GM18870 (cell line): ENCODE results near the gene TEKT2.

Experiments used
- ATAC-seq: cut with Tn5 transposase; IDR thresholded peaks from one replicate; pipeline ENCODE4 v1.9.1; 2021; ENCODE audit warnings: moderate library complexity; ENCODE audit not compliant: unreplicated experiment

The TEKT2 gene

GRCh38 chr1:36126797-36127500 is 43.1 kb downstream of the TEKT2 start:
- no peak for ATAC-seq

DNA sequence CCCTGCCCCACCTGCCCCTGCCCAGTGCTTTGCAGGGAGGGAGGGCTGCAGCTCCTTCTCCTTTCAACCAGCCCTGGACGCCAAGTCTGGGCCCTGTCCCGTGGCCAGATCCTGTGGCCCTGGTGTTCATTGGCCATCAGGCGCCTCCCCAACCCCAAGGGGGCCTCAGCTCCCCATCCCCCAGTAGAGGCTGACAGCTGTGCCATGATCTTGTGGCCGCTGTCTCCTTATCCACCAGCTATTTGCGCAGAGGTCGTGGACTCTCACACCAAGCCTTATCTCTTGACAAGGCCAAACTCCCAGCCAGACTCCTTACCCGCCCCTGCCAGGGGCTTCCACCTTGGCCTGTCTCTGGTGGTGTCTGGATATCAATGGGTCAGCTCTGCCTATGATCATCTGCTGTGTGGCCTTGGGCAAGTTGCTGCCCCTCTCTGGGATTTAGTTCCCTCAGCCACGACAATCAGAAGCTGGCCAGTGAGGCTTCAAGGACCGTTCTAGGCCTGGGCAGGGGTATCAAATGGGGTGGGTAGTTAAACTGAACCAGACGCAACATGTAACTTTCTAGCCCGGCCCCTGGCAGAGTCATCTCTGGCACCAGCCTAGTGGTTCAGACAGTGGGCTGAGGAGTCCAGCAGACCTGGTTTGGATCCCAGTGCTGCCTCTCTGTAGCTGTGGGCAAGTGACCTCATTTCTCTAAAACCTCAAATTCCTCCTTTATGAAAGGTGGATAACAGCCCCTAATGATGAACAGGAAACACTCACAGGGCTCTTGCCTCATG is 44.4 kb downstream of the TEKT2 start:
- ATAC-seq, result no peak

DNA sequence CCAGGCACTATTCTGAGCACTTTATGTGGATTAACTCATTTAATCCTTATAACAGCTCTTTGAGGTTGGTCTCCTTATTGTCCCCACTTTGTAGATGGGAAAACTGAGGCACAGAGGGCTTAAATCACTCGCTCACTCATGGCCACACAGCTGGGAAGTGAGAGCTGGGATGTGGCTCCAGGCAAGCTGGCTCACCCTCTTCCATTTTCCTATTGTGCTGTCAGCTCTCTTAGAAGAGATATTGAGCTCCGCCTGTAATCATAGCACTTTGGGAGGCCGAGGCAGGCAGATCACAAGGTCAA is 45.0 kb downstream of the TEKT2 start:
- ATAC-seq, result no peak

DNA sequence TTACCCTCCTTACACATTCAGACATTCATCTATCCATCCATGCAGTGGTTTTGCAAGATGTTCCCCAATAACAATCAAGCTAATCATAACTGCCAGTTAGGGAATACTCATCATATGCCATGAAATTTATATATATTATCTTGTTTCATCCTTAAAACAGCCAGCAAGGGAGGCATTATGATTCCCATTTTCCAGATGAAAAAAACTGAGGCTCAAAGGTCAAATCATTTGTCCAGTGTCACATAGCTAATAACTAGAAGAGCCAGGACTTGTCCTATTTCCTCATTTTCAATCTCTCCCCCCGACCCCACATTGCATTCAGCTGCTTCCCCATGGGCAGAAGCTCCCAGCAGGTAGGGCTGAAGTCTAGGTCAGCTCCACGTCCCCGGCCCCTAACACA is 48.1 kb downstream of the TEKT2 start:
- no peak for ATAC-seq

DNA sequence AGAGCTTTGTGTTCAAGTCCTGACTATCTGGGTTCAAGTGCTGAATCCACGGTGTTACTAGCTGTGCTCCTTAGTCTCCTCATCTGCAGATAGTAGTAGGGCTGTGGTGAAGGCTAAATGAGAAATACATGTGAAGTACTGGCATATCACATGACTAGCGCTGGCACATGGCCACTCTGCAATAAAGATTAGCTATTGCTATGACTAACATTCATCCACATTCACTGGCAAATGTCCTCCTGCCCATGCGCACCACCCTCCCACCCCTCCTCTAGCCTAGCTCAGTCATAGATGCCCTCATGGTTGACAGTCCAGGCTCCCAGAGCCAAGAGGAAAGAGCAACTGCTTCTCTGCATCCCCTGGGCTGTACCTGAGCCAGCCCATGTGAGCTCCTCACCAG is 49.6 kb downstream of the TEKT2 start:
- no peak for ATAC-seq

- no peak for ATAC-seq
Measured at GRCh38 chr1:36134031-36134430, 50.1 kb downstream of the TEKT2 start.

DNA sequence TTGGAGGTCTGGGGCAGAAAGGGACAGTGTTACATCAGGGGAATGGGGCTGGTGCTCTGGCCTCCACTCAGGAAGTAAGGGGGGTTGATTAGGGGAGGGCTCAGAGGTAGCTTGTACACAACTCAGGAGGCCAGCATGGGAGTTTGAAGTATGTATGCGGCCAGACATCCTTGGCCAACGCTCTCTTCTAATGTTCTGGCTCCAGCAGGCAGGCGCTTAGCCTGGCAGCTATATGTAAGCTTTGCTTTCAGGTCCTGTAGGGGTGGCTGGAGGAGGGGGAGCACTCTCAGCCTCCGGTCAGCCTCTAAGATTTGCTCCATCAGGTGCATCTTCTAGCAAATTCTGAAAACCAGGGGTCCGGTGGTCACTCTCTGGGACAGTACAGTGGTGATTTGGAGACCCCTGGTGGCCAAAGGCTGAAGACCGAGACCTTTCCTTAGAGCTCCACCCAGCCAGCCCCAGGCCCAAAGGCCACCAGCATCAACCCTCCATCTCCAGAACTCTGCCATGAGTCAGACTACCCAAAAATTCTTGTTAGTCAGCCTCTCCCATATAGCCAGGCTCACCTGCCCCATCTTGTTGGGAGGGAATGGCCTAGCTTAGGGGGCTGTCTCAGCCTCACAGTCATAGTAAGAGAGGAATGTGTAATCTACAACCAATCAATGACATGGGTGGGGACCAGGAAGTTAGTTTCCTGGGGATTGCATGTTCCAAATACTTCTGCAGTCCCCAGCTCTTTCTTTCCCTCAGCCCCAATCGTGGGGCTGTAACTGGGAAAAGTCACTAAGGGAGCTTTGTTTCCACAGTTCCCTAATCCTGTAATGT is 50.8 kb downstream of the TEKT2 start:
- ATAC-seq, result no peak

DNA sequence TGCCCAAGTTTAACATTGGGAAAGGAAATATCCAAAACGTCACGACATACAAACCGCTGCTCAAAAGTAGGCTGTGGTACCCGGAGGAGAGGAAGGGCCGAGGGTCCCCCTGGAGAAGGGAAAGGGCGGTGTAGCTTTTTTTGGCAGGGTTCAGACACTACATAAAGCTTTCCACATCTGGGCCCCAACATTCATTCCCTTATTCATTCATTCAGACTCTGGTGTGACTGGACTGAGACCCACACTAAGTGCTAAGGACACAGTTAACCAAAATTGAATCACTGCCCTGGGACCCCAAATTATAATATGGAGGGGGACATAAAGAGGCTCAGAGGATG is 51.4 kb downstream of the TEKT2 start:
- no peak for ATAC-seq

GRCh38 chr1:36135796-36136195 is 51.9 kb downstream of the TEKT2 start:
- ATAC-seq, result no peak

GRCh38 chr1:36136535-36136934 is 52.6 kb downstream of the TEKT2 start:
- ATAC-seq, result no peak

- ATAC-seq, result no peak
Measured at GRCh38 chr1:36137226-36137625, 53.3 kb downstream of the TEKT2 start.

DNA sequence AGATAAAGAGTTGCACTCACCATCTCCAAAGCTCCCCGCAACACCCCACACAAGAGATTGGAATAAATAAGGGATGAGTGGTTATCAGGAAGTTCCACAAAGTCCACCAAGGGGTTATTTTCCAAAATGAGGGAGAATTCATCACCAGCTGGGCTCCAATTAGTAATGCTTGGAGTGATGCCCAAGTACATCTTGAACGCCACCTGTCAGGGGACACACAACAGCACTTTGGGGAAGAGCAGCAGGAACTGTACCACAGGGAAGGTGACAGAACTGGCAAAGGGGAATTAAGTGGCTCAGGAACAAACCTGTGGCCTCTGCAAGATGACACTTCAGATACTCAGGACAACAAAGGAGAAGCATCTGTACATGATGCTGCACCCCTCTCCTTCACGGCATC is 53.9 kb downstream of the TEKT2 start:
- no peak for ATAC-seq
